Hematopoietic multipotent progenitor cell treated with erythropoietin and hydrocortisone succinate and interleukin-3 and kit ligand, for 17 days (in vitro differentiated cells): Measurements from ENCODE around the gene CHST14.

Experiments
- DNase-seq: peaks from one replicate; pipeline ENCODE4 v3.0.0-alpha.2; 2015; ENCODE audit warnings: low spot score

The CHST14 gene

GRCh38 chr15:40463886-40464545, 6.8 kb upstream of the CHST14 start:
- DNase-seq, result no peak

DNA sequence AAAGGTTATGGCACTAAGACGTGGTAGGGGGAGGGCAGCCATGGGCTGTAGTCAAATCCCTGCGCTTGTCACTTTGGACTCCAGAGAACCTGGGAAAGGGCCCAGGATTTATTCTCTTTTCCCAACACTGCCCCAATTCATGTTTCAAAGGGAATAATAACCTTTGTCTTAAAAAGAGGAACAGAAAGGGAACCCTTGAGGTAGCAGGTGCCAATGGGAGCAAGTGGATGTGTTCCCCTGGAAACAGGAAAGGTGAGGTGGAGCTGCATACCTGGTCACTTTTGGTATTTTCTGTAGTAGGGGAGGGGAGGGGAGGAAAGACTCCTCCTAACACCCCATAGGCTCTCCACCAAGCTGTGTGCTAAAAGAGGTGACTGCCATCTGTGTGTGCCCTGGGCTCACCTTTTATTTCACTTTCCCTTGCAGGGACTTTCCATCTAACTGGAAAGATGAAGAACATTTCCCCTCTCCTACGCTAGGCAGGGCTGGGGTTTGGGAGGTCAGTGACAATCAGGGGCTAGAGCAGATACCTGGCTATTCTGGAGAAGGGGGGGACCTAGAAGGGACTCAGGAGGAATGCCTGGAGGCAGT, 6.1 kb upstream of the CHST14 start:
- DNase-seq, result no peak

DNA sequence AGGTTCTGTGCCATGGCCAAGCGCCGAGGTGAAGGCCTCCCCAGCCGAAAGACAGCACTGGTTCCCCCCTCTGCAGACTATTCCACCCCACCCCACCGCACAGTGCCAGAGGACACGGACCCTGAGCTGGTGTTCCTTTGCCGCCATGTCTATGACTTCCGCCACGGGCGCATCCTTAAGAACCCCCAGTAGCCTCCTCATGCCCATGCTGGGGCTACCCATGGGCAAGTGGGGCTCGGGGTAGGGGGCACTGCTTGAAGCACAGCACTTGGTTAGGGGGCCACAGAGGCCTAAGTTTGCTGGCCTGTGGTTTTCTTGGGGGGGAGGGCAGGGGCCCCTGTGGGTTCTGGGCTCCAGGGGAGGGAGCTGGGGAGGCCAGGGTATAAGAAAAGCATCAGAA, 4.8 kb upstream of the CHST14 start:
- no peak for DNase-seq

DNA sequence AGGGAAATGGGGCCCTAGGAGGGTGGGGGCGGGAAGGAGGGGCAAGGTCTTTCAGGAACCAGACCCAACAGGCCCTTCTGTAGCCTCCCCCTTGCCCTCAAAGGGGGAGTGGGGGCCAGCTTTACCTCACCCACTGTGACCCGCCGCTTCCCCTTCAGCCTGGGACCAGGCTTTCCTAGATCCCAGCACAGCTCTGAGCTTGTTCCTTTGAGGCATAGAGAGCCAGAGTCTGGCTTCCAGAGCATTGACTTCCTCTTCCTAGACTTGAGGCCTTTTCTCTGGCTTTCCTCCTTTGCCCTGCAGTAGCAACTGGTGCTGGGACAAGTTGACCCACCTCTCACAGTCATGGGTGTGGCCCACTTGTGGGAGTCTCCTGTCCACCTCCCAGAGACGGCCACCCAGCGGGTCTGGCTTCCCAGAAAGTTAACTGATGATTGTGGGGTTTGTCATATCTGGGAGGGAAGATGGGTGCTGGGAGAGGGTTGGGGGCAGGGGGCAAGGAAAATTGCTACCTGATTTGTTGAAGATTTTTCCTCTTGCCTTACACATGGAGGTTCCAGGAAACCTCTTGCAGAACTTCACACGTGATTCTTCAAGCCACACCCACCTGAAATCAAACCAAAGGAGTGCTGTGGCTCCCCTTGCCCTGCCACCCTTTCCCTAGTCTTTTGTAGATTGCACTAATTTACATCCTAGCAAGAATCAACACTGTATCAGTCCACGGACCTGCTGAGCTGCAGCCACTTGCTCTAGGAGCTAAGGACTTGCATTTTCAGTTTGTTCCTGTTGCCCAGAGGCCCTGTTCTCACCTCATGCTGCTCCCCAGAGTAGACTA, 4.1 kb upstream of the CHST14 start:
- DNase-seq, result no peak

- DNase-seq, result no peak
These were observed 3.5 kb upstream of the CHST14 start for GRCh38 chr15:40467261-40467615.

- DNase-seq, result no peak
These were observed 1.9 kb upstream of the CHST14 start for GRCh38 chr15:40468898-40469331.

DNA sequence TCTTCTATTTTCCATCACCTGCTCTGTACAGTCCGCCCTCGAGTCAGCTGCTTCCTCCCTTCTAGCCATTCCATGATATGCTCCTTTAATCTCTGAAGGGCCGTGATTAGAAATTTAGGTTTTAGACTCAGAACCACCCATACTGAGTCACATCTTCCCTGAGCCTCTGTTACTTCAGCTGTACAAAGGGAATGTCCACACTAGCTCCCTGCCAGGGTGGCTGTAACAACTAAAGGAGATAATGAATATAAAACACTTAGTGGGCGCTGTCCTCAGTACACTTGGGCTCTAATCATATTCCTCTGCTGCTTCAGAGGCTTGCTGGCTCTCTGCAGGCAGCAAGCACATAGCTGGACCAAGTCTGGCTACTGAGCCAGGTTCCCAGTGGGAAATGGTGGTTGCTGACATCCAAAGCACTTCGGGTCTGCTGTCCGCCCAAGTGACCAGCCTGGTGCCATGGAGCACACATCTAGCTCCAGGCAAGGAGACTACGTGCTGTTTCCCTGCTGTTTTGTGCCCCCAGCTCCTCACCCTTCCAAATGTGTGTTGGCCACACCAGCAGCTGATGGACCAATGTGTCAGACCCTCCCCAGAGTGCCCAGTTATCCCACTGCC, 901 bp upstream of the CHST14 start:
- no peak for DNase-seq

DNA sequence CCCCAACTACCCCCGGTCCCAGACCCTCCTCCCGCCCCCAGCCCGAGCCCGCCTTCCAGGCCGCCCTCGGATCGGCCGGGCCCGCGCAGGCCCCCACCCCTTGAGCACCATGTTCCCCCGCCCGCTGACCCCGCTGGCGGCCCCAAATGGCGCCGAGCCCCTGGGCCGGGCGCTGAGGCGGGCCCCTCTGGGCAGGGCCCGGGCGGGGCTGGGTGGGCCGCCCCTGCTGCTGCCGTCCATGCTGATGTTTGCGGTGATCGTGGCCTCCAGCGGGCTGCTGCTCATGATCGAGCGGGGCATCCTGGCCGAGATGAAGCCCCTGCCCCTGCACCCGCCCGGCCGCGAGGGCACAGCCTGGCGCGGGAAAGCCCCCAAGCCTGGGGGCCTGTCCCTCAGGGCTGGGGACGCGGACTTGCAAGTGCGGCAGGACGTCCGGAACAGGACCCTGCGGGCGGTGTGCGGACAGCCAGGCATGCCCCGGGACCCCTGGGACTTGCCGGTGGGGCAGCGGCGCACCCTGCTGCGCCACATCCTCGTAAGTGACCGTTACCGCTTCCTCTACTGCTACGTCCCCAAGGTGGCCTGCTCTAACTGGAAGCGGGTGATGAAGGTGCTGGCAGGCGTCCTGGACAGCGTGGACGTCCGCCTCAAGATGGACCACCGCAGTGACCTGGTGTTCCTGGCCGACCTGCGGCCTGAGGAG, 472 bp downstream of the CHST14 start:
- no peak for DNase-seq

- no peak for DNase-seq
These were observed 995 bp downstream of the CHST14 start for GRCh38 chr15:40471808-40472150.

DNA sequence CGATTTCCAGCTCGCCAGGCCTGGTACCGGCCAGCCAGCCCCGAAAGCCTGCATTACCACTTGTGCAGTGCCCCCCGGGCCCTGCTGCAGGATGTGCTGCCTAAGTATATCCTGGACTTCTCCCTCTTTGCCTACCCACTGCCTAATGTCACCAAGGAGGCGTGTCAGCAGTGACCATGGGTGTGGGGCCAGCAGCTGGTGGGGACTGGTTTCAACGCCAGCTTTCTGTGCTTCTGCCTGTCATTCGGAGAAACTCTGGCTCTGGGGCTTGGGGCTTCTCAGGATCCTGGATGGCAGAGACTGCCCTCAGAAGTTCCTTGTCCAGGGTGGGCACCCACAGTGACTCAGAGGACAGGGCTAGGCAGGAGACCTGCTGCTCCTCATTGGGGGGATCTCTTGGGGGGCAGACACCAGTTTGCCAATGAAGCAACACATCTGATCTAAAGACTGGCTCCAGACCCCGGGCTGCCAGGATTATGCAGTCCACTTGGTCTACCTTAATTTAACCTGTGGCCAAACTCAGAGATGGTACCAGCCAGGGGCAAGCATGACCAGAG, 1.5 kb downstream of the CHST14 start:
- DNase-seq, result no peak

- no peak for DNase-seq
These were observed 3.8 kb downstream of the CHST14 start for GRCh38 chr15:40474581-40474980.

- no peak for DNase-seq
These were observed 7.0 kb downstream of the CHST14 start for GRCh38 chr15:40477642-40478327.

GRCh38 chr15:40479024-40479423, 8.2 kb downstream of the CHST14 start:
- DNase-seq, result no peak

DNA sequence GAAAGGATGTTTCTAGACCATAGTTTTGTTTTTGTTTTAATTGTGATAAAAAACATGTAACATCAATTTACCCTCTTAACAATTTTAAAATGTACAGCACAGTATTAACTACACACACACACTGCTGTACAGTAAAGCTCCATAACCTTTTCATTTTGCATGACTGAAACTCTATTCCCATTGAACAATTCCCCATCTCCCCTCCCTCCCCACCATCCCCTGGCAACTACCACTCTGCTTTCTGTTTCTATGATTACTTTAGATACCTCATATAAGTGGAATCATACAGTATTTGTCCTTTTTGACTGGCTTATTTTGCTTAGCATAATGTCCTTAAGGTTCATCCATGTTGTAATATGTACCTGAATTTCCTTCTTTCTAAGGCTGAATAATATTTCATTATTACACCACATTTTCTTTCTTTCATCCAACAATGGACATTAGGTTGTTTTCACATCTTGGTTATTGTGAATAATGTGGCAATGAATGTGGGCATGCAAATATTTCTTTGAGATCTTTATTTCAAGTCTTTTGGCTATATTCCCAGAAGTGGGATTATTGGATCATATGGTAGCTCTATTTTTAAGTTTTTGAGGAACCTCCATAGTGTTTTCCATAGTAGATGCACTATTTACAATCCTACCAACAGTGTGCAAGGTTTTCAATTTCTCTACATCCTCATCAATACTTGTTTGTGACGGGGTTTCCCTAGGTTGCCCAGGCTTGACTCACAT, 10.7 kb downstream of the CHST14 start:
- no peak for DNase-seq

GRCh38 chr15:40483919-40484318, 13.1 kb downstream of the CHST14 start:
- no peak for DNase-seq

DNA sequence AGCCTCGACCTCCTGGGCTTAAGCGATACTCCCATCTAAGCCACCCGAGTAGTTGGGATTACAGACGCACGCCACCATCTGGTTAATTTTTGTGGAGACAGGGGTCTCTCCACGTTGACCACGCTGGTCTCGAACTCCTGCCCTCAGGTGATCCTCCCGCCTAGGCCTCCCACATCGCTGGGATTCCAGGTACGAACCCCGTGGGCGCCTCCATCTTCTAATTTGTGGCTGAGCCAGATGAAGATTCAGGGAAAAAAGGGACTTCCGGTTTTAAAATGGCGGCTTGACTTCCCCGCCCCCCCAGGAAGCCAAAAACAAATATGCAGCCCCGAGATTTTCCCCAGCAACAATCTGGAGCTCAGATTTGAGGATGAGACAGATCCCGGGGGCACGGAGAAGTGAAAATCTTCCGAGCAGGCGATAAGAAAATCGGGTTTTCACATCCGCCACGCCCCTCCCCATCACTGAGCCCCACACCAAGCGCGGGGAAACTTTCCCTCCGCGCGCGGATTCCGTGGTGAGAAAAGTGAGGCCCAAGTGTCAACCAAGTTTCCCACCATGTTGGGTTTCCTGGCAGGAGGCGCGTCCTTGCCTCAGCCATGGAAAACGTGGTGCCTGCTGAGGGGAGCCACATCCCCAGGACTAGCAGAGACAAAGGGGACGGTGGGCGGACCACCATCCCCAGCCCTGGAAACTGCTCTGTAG, 15.4 kb downstream of the CHST14 start:
- no peak for DNase-seq

GRCh38 chr15:40487816-40488682, 17.3 kb downstream of the CHST14 start:
- DNase-seq, result no peak

DNA sequence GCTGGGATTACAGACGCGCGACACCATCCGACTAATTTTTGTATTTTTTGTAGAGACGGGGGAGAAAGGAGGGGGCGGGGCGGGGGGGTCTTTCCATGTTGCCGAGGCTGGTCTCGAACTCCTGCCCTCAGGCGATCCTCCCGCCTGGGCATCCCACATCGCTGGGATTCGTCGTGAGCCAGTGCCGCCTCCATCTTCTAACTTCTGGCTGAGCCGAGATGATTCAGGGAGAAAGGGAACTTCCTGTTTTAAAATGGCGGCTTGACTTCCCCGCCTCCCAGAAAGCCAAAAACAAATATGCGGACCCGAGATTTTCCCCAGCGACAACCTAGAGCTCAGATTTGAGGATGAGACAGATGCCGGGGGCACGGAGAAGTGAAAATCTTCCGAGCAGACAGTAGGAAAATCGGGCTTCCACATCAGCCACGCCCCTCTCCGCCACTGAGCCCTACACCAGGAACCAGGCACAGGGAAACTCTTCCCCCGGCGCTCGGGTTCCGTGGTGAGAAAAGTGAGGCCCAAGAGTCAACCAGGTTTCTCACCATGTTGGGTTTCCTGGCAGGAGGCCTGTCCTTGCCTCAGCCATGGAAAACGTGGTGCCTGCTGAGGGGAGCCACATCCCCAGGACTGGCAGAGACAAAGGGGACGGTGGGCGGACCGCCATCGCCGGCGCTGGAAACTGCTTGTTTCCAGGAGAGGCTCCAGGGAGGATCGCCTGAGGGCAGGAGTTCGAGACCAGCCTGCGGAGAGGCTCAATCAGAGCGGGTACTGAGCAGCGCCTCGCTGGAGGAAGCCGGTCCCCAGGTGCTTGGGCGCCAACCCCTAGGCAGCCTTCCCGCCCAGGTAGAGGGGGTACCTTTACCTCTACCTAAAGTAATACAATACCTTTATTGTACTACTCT, 18.7 kb downstream of the CHST14 start:
- DNase-seq, result no peak
